GM12872 (cell line): Measurements from ENCODE around the gene LRRIQ3.

Experiments
- TF ChIP-seq, protein P1 (sequence below): IDR thresholded peaks from 3 replicates; pipeline ENCODE4 v1.5.1; 2011; ENCODE audit warnings: low read depth, mild to moderate bottlenecking, low read length, moderate library complexity; ENCODE audit not compliant: insufficient read depth

Gene LRRIQ3

DNA sequence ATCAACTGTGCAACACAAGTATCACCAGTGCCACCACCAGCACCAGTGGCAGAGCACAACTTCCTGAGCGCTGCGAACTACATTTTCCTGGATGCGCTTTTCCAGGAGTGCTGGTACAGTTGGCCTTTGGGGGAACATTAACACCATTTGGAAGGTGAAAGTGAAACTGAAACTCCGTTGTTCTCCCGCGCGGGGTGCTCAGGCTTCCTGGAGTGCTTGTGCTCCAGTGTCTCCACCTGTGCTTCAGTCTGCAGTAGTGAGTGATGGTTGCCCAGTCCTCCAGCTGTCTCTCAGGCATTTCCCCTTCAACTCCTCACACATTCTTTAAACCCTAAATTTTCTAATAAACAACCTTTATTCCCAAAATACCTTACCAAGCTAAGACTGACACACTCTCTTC is 187.8 kb downstream of the LRRIQ3 start:
- TF ChIP-seq, protein P1, sequence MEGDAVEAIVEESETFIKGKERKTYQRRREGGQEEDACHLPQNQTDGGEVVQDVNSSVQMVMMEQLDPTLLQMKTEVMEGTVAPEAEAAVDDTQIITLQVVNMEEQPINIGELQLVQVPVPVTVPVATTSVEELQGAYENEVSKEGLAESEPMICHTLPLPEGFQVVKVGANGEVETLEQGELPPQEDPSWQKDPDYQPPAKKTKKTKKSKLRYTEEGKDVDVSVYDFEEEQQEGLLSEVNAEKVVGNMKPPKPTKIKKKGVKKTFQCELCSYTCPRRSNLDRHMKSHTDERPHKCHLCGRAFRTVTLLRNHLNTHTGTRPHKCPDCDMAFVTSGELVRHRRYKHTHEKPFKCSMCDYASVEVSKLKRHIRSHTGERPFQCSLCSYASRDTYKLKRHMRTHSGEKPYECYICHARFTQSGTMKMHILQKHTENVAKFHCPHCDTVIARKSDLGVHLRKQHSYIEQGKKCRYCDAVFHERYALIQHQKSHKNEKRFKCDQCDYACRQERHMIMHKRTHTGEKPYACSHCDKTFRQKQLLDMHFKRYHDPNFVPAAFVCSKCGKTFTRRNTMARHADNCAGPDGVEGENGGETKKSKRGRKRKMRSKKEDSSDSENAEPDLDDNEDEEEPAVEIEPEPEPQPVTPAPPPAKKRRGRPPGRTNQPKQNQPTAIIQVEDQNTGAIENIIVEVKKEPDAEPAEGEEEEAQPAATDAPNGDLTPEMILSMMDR: no peak

DNA sequence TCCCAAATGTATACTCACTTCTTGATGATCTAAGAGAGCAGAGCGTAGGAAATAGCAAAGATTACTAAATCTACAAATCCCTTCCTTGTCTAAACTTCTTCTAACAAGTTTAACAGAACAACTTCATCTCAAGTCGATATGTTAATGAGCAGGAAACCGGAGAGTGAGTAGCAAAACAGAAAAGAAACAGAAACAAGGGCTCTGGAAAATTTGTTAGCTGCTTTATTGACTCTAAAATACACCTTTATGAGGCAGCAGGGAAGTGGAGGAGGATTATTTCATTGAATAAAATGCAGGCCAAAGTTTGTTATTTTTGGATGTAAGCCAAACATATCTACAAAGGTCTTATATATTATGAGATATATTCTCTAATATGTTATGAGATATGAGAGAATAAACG is 192.4 kb downstream of the LRRIQ3 start:
- TF ChIP-seq, protein P1: no peak

DNA sequence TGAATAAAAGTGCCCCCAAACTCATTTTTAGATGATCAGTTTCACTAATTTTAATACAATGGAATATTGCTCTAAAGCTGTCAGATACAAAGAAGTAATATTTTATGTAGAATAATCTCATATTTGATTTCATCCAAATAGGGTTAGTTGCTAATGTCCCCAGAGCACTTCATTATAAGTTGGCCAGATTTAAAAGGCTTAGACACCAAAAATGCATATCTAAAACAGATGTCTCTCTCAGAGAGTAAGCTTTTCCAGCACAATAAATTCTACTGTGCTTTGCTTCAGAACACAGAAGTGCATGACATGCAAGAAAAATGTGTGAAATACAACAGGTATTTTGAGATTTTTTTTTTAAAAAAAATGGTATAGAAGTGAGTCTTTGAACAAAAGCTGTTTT is 194.2 kb downstream of the LRRIQ3 start:
- TF ChIP-seq, protein P1: no peak

DNA sequence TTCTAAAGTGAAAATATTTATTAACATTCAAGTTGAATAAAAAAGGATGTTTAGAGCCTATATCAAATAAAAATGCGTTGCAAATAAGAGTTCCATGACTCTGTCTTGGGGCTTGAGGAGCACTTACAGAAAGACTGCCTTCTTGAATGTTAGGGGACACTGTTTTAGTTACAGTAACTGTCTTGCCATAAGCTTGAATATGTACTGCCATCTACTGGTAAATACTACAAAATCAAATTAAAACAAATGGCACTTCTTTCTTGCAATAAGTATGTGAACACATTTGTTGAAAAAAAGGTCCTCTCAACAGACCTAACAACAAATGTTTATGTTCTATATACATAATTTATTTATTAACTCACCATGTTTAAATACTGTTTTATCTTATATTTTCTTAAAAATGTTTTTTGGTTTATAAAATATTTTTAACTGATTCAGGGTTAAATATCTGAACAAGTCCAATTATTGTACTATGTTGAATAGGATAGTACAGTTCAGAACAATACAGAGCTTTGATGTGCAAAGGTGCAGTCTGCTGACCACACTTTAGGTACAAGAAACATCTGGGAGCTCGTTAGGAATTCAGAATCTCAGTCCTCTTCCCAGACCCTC is 199.5 kb downstream of the LRRIQ3 start:
- TF ChIP-seq, protein P1: peak; percentile 41; the same call in 2 of the 3 replicates

DNA sequence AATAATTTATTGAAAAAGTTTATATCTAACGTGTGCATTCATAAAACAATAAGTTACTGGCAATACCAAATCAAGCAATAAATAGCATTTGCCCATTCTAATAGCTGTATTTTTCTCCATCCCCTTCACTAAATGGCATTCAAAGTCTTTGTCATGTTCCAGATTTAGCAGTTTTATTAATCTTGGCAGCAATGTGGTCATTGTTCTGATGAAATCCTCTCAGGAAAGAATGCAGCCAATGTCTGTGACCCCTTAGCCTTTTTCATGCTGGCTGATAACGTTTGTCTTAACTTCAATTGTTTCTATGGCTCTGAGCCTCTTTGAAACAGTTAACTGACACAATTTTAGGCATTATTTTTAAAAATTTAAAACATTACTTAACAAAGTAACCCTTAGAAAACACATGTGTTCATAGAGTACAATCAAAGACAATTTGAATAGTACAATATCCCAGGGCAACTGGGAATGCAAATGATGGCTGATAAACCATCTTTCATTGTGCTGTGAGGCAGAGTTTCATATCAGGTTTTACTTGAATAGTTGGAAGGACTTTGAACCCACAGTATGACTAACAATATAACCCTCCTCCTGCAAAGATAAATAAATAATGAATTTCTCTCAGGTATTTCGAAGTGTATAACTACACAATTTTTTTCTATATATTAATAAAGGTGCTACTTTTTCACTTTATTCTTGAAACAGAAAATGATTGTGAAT is 217.5 kb downstream of the LRRIQ3 start:
- TF ChIP-seq, protein P1: no peak

DNA sequence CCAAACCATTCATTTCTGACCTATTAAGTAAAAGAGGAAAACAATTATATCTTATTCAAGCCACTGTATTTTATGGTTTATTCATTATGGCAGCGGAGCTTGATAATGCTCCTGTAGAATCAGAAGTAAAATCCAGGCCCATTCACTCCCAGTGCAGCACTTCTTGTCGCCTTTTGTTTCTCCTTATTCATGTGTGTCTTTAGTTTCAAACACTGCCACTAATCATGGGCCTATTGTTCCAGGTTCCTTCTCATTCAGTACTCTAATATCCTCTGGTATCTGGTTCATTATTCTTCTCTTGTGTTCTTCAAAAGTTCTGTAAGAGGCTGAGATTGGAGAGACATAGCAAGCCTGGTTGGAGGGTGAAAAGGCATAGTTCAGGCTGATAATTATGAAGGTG is 218.3 kb downstream of the LRRIQ3 start:
- TF ChIP-seq, protein P1: no peak

DNA sequence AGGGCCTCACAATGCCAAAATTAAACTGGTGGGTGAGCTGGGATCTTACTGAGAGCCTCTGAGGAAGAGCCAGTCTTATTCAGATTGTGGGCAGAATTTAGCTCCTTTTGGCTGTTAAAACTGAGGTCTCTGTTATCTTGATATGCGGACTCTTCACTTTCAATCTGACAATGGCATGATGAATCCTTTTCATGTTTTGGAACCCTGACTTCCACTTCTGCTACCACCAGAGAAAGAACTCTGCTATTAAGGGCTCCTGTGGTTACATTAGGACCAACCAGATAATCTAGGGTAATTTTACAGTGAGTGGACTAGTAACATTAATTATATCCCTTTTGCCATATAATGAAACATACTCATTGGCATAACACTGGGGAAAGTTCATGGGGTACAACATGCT is 219.0 kb downstream of the LRRIQ3 start:
- TF ChIP-seq, protein P1: no peak
